GM12873 (cell line): ENCODE measurements around the gene ARVCF.

Experiments used
- CTCF ChIP-seq: IDR thresholded peaks from 2 replicates; pipeline ENCODE4 v1.5.1; 2012; ENCODE audit warnings: low read depth, mild to moderate bottlenecking, moderate library complexity, low read length, control low read depth; ENCODE audit not compliant: insufficient read depth; ENCODE audit errors: missing control alignments

ARVCF gene

GRCh38 chr22:20022978-20023613, 6.5 kb upstream of the ARVCF start:
- no peak for TF ChIP-seq CTCF

GRCh38 chr22:20022231-20022977, 5.8 kb upstream of the ARVCF start:
- no peak for TF ChIP-seq CTCF

GRCh38 chr22:20021196-20022181, 4.9 kb upstream of the ARVCF start:
- no peak for TF ChIP-seq CTCF

- TF ChIP-seq CTCF: no peak
These were observed 4.0 kb upstream of the ARVCF start, which contains the start of gene TANGO2 for GRCh38 chr22:20020533-20021195. TSS of gene TANGO2 (plus strand) at chr22:20021110. CDS start at chr22:20036799, 15,689 bp downstream.

GRCh38 chr22:20019661-20020532, 3.3 kb upstream of the ARVCF start:
- no peak for TF ChIP-seq CTCF

- TF ChIP-seq CTCF: no peak
These were observed 1.4 kb upstream of the ARVCF start for GRCh38 chr22:20018001-20018400.
